HepG2 (cell line): Measurements from ENCODE around the gene IFITM10. TPM values are rescaled to one million over a fixed set of nuclear protein-coding genes. Genes with fewer than 3 reads are reported as not detected.

Experiments
- ATAC-seq: fragments of 200-7000 bp; cut with Tn5 transposase; 3 replicates; pipeline ENCODE4 v1.9.1; 2020; ENCODE audit warnings: mild to moderate bottlenecking, moderate library complexity
- BruUV-seq: library from RNA; stranded (reverse); fragments of 400-500 nt; replicated peaks from 2 replicates; lab custom pipeline; 2021; lab: Mats Ljungman, UMichigan
- CTCF ChIA-PET: fragments of 300-600 bp; formaldehyde crosslinking; extraction: SDS; loops from one replicate; lab custom pipeline; 2021; ENCODE audit warnings: low total read pairs, inconsistent platforms, low intra/inter-chr PET ratio; lab: Yijun Ruan, JAX
- POLR2A ChIA-PET: fragments of 350-600 bp; sonication (Branson Sonifier 250); formaldehyde crosslinking; loops from one replicate; lab custom pipeline; 2020; ENCODE audit warnings: antibody characterized with exemption, inconsistent platforms; lab: Yijun Ruan, JAX
- DNase-seq: peaks from one replicate; pipeline ENCODE4 v3.0.0-alpha.2; 2015; ENCODE audit warnings: low spot score
- FAIRE-seq: peaks from 3 replicates; lab custom pipeline; 2011; peaks lifted over from hg19 to GRCh38; lab: Jason Lieb, UNC
- H2AFZ ChIP-seq: one replicate; pipeline ENCODE4 v1.6.1; 2011; ENCODE audit warnings: low read length, inconsistent platforms
- H3K27ac ChIP-seq: fragments of 300-600 bp; 3 replicates; pipeline ENCODE4 v1.8.0; 2011; ENCODE audit warnings: mixed run types, mild to moderate bottlenecking, mixed read lengths, low read length, inconsistent platforms; ENCODE audit not compliant: insufficient read depth; ENCODE audit errors: extremely low read length
- H3K27me3 ChIP-seq, 2 experiments: fragments of 200-600 bp in 1 of 2; 2 replicates in 1 of 2; 3 replicates in 1 of 2; pipeline versions ENCODE4 v1.6.0 to v1.8.0; 2011; ENCODE audit warnings: low read length in 2 of 2, mild to moderate bottlenecking in 2 of 2, moderate library complexity in 2 of 2, inconsistent platforms in 1 of 2; ENCODE audit not compliant: insufficient read depth in 2 of 2, control insufficient read depth in 1 of 2
- H3K36me3 ChIP-seq, 2 experiments: fragments of 200-600 bp in 1 of 2; replicated peaks in 1 of 2; 2 replicates in 1 of 2; 3 replicates in 1 of 2; pipeline versions ENCODE4 v1.5.1 to v1.8.0; 2011; ENCODE audit warnings: low read length in 2 of 2, inconsistent platforms in 1 of 2; ENCODE audit not compliant: insufficient read depth in 2 of 2, control insufficient read depth in 1 of 2
- H3K4me1 ChIP-seq: 2 replicates; pipeline ENCODE4 v1.5.1; 2012; ENCODE audit warnings: low read length, inconsistent platforms; ENCODE audit not compliant: insufficient read depth
- H3K4me2 ChIP-seq: 2 replicates; pipeline ENCODE4 v1.6.0; 2011; ENCODE audit warnings: low read depth, low read length, inconsistent platforms
- H3K4me3 ChIP-seq, 3 experiments: fragments of 200-600 bp in 1 of 3; sonication (generic), shearing (Covaris generic) in 1 of 3; replicated peaks in 1 of 3; 2 replicates each; pipeline ENCODE4 v1.5.1; 2011 to 2016; ENCODE audit warnings: low read length in 3 of 3, inconsistent platforms in 2 of 3, low read depth in 2 of 3, mild to moderate bottlenecking in 2 of 3, control low read depth in 1 of 3, mixed read lengths in 1 of 3; ENCODE audit not compliant: insufficient read depth in 1 of 3
- H3K79me2 ChIP-seq: one replicate; pipeline ENCODE4 v1.6.1; 2011; ENCODE audit warnings: low read length, inconsistent platforms; ENCODE audit not compliant: insufficient read depth
- H3K9ac ChIP-seq: 2 replicates; pipeline ENCODE4 v1.6.0; 2011; ENCODE audit warnings: mild to moderate bottlenecking, low read depth, low read length, inconsistent platforms; ENCODE audit not compliant: insufficient read depth
- H3K9me3 ChIP-seq: 2 replicates; pipeline ENCODE4 v1.5.1; 2012; ENCODE audit warnings: mild to moderate bottlenecking, low read length
- H4K20me1 ChIP-seq: 2 replicates; pipeline ENCODE4 v1.6.0; 2011; ENCODE audit warnings: inconsistent platforms, mild to moderate bottlenecking, low read length, moderate library complexity; ENCODE audit not compliant: insufficient read depth
- FOXP1 ChIP-seq, 2 experiments: fragments of 450-650 bp in 1 of 2; IDR thresholded peaks; 2 replicates each; pipeline ENCODE4 v1.6.1; 2017 to 2018; ENCODE audit warnings: antibody characterized with exemption in 1 of 2
- REXO4 ChIP-seq: sonication (generic); formaldehyde crosslinking; IDR thresholded peaks from 2 replicates; pipeline ENCODE4 v1.8.0; 2022; ENCODE audit warnings: missing genetic modification reagents, mild to moderate bottlenecking, borderline replicate concordance
- SOX6 ChIP-seq, 2 experiments: fragments of 450-650 bp in 1 of 2; sonication (generic) in 1 of 2; formaldehyde crosslinking in 1 of 2; IDR thresholded peaks; 2 replicates each; pipeline versions ENCODE4 v1.4.0 to v1.6.1; 2017 to 2020; ENCODE audit warnings: antibody characterized with exemption in 1 of 2, mild to moderate bottlenecking in 1 of 2, missing genetic modification reagents in 1 of 2
- ZNF382 ChIP-seq: sonication (generic); formaldehyde crosslinking; IDR thresholded peaks from 2 replicates; pipeline ENCODE4 v1.5.0; 2020; ENCODE audit warnings: missing genetic modification reagents, mild to moderate bottlenecking, borderline replicate concordance
- ZNF615 ChIP-seq: sonication (generic); formaldehyde crosslinking; IDR thresholded peaks from 2 replicates; pipeline ENCODE4 v1.5.0; 2020; ENCODE audit warnings: mild to moderate bottlenecking, missing genetic modification reagents, borderline replicate concordance
- WGBS: methylation state at CpG from one replicate; pipeline ENCODE4 v1.1.6; 2017; ENCODE audit warnings: low lambda C conversion rate; 5-methylcytosine and 5-hydroxymethylcytosine counted together
- in situ Hi-C: cut with HindIII; loops from 2 replicates; pipeline ENCODE4 v1.10.0; 2017; ENCODE audit warnings: low pct_unique_long_range_greater_than_20kb; ENCODE audit not compliant: extremely low pct_ligation_motif_present
- intact Hi-C: fragments of 100-400 bp; cut with micrococcal nuclease; formaldehyde crosslinking; loops from one replicate; pipeline ENCODE4 v1.10.0; 2022; ENCODE audit not compliant: unreplicated experiment
- polyA plus RNA-seq, 8 experiments: library from polyadenylated mRNA; depleted of rRNA in 3 of 8; stranded (reverse) in 7 of 8; unstranded in 1 of 8; fragments of >200 nt; fragmentation: Illumina TruSeq in 4 of 8; extraction: Trizol in 4 of 8; gene quantifications; 2 replicates each; pipeline versions ENCODE4 v1.2.1 to v1.2.3, GENCODE V29; 2011 to 2016; ENCODE audit warnings: low read depth in 4 of 8, missing spikeins in 1 of 8, mixed read lengths in 1 of 8; ENCODE audit not compliant: insufficient read depth in 1 of 8
- total RNA-seq, 5 experiments: library from RNA; depleted of rRNA; stranded (reverse); fragments of >200 nt; fragmentation: Illumina TruSeq; extraction: Trizol; gene quantifications; 2 replicates each; pipeline ENCODE4 v1.2.3, GENCODE V29; 2016; ENCODE audit warnings: low read depth in 1 of 5
- TF ChIP-seq, protein P1 (sequence below): IDR thresholded peaks from 2 replicates; pipeline ENCODE4 v1.6.1; 2016; ENCODE audit warnings: low read depth, control low read depth

Gene IFITM10
- total and polyA plus RNA-seq, 2 of the 13 experiments (the other 11 are each of a cell fraction or from before 2014, with no cell fraction given), result 0.09 to 0.13 TPM

DNA sequence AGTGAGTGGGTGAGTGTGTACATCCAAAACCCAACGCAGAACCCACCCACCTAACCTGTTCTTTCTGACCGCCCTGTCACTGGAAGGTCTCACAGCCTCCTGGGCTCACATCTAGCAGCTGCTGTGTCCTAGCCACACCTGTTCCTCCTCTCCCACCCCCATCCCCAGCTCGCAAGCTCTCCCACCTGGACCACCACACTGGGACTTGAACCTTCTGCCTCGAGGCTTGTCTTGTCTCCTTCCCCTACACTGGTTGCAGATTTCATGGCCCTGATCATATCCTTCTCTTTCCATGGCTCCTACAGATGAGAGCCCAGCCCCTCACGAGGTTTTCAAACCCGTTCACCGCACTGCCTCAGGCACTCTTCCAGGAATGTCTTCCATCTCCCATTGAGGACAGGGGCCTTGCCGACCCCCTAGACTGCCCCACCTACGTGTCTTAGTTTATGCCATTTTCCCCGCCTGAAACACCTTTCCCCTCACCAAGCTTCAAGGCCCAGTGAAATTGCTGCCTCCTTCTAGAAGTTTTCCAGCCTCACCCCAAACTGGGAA is 6.7 kb downstream of the IFITM10 start:
- in situ Hi-C loops, result no loop called here

DNA sequence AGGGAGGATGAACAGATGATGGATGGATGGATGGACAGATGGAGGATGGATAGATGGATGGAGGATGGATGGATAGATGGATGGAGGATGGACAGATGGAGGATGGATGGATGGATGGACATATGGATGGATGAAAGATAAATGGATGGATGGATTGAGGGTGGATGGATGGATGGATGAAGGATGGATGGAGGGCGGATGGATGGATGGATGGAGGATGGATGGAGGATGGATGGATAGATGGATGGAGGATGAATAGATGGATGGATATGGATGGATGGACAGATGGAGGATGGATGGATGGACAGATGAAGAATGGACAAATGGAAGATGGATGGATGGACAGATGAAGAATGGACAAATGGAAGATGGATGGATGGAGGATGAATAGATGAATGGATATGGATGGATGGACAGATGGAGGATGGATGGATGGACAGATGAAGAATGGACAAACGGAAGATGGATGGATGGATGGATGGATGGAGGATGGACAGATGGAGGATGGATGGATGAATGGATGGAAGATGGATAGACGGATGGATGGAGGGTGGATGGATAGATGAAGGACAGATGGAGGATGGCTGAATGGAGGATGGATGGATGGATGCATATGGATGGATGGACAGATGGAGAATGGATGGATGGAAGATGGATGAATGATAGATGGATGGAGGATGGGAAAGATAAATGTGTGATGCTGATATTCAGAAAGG is 7.4 kb downstream of the IFITM10 start:
- in situ Hi-C loops, result no loop called here
- no peak for FAIRE-seq
- WGBS, result 9% methylated on average over 3 of the region's 3 CpGs

More for the DNA sequence above, 6.7 kb downstream of the IFITM10 start:
- WGBS, result 14% methylated on average over 10 of the region's 10 CpGs
- intact Hi-C loops, result no loop called here
- no peaks in the 10 kb centered on the region for H3K4me1 ChIP-seq
- ATAC-seq, result no peak
- H3K36me3 ChIP-seq, result no peaks in the 10 kb centered on the region
- no peak for TF ChIP-seq REXO4 (CRISPR knock-in tag)
- ChIA-PET POLR2A (no interaction called here), CTCF (no interaction called here)
- no peak for FAIRE-seq
- H3K4me3 ChIP-seq, result no peak overlapping the region
- H3K79me2 ChIP-seq, result no peaks in the 10 kb centered on the region
- H3K27ac ChIP-seq, result no peak overlapping the region
- H3K9ac ChIP-seq, result no peak overlapping the region
- DNase-seq, result no peak
- H3K4me2 ChIP-seq, result no peak overlapping the region
- BruUV-seq, result no TSS peak
- H3K9me3 ChIP-seq, result no peaks in the 10 kb centered on the region
- H3K27me3 ChIP-seq, result peaks cover 3 to 24% of the 10 kb centered on the region in 2 experiments; a peak in 4 of 5 replicates
- no peak overlapping the region for H2AFZ ChIP-seq
- H4K20me1 ChIP-seq, result no peaks in the 10 kb centered on the region

More for the DNA sequence above, 7.4 kb downstream of the IFITM10 start:
- Histone ChIP-seq H3K27ac (no peak overlapping the region), H2AFZ (no peak overlapping the region), H3K36me3 (no peaks in the 10 kb centered on the region), H4K20me1 (no peaks in the 10 kb centered on the region), H3K79me2 (no peaks in the 10 kb centered on the region), H3K4me2 (no peak overlapping the region), H3K4me1 (no peaks in the 10 kb centered on the region), H3K9me3 (no peaks in the 10 kb centered on the region), H3K27me3 (peaks cover 2 to 30% of the 10 kb centered on the region in 2 experiments; a peak in 4 of 5 replicates), H3K4me3 (no peak overlapping the region), H3K9ac (no peak overlapping the region)
- intact Hi-C loops, result no loop called here
- TF ChIP-seq ZNF382 (CRISPR knock-in tag) (no peak), FOXP1 (IDR thresholded peaks at IDR 0.05) (no peak), FOXP1 (CRISPR knock-in tag; IDR thresholded peaks at IDR 0.05) (no peak), ZNF615 (no peak), SOX6 (IDR thresholded peaks at IDR 0.05) (peak; percentile 64; the same call in 1 of the 2 replicates), SOX6 (CRISPR knock-in tag; IDR thresholded peaks at IDR 0.05) (no peak)
- TF ChIP-seq, protein P1, sequence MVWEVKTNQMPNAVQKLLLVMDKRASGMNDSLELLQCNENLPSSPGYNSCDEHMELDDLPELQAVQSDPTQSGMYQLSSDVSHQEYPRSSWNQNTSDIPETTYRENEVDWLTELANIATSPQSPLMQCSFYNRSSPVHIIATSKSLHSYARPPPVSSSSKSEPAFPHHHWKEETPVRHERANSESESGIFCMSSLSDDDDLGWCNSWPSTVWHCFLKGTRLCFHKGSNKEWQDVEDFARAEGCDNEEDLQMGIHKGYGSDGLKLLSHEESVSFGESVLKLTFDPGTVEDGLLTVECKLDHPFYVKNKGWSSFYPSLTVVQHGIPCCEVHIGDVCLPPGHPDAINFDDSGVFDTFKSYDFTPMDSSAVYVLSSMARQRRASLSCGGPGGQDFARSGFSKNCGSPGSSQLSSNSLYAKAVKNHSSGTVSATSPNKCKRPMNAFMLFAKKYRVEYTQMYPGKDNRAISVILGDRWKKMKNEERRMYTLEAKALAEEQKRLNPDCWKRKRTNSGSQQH (CRISPR knock-in tag), result no peak
- ChIA-PET POLR2A (no interaction called here), CTCF (no interaction called here)
- DNase-seq (no peak), ATAC-seq (no peak)
- no TSS peak for BruUV-seq
